ENCODE measurements around the gene LRRC4C.

Gene LRRC4C

DNA sequence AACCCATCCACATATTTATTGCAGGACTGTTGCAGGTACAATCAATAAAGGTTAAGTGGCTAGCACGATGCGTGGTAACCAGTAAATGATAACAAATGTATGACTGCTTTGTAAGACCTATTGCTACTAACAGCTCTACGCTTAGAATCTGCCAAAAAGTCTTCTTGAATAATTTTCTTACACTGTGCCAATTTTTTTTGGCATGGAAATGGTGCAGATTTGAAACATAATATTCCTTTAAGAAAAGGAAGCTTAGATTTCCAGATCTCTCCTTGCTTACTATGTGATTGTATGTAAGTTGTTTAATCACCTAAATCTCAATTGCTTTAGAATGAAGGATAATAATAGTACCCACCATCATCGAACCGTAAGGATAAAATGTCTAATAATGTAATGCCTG, 192.0 kb downstream of the LRRC4C start:
- intact Hi-C loops (cut with DNase I; ENCODE audit: low total_unique reads) = no loop called here
- Histone ChIP-seq H3K36me3 (no peaks in the 10 kb centered on the region), H3K27me3 (no peaks in the 10 kb centered on the region), H3K4me3 (no peak overlapping the region), H3K9me3 (no peaks in the 10 kb centered on the region), H3K27ac (no peak overlapping the region), H3K4me1 (no peaks in the 10 kb centered on the region)
- DNase-seq = no peak
- TF ChIP-seq, protein P1, sequence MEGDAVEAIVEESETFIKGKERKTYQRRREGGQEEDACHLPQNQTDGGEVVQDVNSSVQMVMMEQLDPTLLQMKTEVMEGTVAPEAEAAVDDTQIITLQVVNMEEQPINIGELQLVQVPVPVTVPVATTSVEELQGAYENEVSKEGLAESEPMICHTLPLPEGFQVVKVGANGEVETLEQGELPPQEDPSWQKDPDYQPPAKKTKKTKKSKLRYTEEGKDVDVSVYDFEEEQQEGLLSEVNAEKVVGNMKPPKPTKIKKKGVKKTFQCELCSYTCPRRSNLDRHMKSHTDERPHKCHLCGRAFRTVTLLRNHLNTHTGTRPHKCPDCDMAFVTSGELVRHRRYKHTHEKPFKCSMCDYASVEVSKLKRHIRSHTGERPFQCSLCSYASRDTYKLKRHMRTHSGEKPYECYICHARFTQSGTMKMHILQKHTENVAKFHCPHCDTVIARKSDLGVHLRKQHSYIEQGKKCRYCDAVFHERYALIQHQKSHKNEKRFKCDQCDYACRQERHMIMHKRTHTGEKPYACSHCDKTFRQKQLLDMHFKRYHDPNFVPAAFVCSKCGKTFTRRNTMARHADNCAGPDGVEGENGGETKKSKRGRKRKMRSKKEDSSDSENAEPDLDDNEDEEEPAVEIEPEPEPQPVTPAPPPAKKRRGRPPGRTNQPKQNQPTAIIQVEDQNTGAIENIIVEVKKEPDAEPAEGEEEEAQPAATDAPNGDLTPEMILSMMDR (IDR thresholded peaks at IDR 0.05) = no peak

DNA sequence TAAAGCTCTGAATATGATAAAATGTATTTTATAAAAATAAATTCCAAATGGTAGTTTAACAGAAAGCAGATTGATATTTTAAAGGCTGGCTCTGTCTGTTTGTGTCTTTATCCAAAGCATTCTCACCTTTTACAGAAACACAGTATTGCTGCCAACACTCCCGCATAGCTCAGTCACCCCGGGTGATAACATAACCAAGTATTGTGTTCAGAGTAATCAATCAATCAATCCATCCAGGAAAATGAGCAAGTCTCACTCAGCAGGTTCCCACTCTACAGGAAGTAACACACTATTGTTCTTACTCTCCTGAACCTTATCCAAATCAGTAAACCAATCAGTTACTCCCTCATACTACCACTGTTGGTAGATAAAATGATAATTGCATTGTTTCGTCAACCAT, 203.4 kb downstream of the LRRC4C start:
- H3K4me3 ChIP-seq = no peak overlapping the region
- no peaks in the 10 kb centered on the region for H3K9me3 ChIP-seq
- no peaks in the 10 kb centered on the region for H3K4me1 ChIP-seq
- no peaks in the 10 kb centered on the region for H3K27me3 ChIP-seq
- H3K36me3 ChIP-seq = no peaks in the 10 kb centered on the region
- TF ChIP-seq, protein P1 (IDR thresholded peaks at IDR 0.05) = no peak
- intact Hi-C loops (cut with DNase I; ENCODE audit: low total_unique reads) = no loop called here
- DNase-seq = no peak
- H3K27ac ChIP-seq = no peak overlapping the region

DNA sequence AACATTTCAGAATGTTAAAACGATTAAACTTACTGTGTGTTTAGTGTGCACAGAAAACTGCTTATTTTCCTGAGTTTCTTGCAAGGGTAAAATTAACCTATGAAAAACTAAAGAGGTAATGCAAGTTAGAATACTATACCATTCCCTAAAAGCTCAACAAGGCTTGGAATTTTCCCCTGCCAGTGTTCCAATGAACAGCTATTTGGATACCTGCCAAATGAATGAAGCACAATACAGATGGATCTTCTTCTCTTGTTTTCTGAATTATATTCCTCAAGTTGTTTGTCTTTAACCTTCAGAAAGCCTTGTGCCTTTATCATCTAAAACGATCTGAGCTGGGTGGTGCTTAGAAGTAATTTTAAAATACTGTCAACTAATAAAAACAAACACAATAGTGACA, 204.5 kb downstream of the LRRC4C start:
- H3K36me3 ChIP-seq = no peaks in the 10 kb centered on the region
- intact Hi-C loops (cut with DNase I; ENCODE audit: low total_unique reads) = no loop called here
- DNase-seq = no peak
- H3K27me3 ChIP-seq = no peaks in the 10 kb centered on the region
- H3K9me3 ChIP-seq = no peaks in the 10 kb centered on the region
- no peak overlapping the region for H3K27ac ChIP-seq
- TF ChIP-seq, protein P1 (IDR thresholded peaks at IDR 0.05) = no peak
- H3K4me1 ChIP-seq = no peaks in the 10 kb centered on the region
- H3K4me3 ChIP-seq = no peak overlapping the region

DNA sequence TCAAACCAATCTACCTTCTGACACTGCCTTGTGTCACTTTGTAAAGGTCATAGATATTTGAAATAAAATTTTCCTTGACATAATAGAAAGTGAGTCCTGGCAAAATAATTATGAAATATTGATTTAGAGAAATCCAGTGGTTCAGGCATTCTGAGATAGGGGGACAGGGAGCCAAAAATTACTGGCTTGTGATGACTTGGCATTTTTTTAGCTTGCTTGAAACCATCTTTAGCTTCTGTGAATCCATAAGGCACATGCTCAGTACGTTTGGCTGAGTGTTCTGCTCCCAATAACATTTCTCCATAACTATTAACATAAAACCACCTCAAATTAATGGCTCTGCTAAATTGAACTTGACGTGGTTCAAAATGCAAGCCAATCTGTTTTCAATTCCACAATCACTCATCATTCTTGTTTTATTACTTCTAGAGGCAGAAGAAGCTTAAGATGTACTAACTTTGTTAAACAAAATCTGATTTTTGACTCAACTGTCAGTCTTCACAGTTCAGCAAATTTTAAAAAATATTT, 209.0 kb downstream of the LRRC4C start:
- intact Hi-C loops (cut with DNase I; ENCODE audit: low total_unique reads) = no loop called here
- DNase-seq = no peak
- TF ChIP-seq, protein P1 (IDR thresholded peaks at IDR 0.05) = no peak
- Histone ChIP-seq H3K4me3 (no peak overlapping the region), H3K9me3 (no peaks in the 10 kb centered on the region), H3K36me3 (no peaks in the 10 kb centered on the region), H3K27ac (no peak overlapping the region), H3K4me1 (no peaks in the 10 kb centered on the region), H3K27me3 (no peaks in the 10 kb centered on the region)

DNA sequence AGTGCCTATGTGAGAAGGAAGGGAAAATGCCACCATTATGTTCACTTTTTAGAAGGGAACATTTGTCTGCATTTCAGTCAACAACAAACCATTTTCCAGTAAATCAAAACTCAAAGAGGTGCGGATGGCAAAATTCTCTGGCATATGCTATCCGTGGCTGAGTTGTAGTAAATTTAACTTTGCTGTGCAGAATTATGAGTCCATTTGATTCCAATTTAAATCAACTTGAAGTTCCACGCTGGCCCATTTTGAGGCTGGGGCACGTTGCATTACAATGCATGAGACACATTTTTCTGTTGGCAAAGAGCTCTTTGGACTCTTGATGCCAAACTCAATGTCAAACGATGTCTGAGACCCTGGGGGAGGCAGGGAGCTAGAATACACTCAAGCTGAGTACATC, 211.8 kb downstream of the LRRC4C start:
- no peaks in the 10 kb centered on the region for H3K36me3 ChIP-seq

More for the DNA sequence above, 211.8 kb downstream of the LRRC4C start:
- Histone ChIP-seq H3K27me3 (no peaks in the 10 kb centered on the region), H3K9me3 (no peaks in the 10 kb centered on the region), H3K4me3 (no peak overlapping the region), H3K27ac (no peak overlapping the region), H3K4me1 (no peaks in the 10 kb centered on the region)
- intact Hi-C loops (cut with DNase I; ENCODE audit: low total_unique reads) = no loop called here
- TF ChIP-seq, protein P1 (IDR thresholded peaks at IDR 0.05) = no peak
- no peak for DNase-seq

Data from tibial artery (tissue), 4 donors.